H1 (cell line): ENCODE measurements around the gene NR2F1-AS1. TPM values are rescaled to one million over a fixed set of nuclear protein-coding genes. Genes with fewer than 3 reads are reported as not detected.
A peak's percentile ranks its signal among the peaks of the same experiment; 100 is the strongest.

Experiments used
- CTCF ChIA-PET: fragments of 300-600 bp; sonication (Branson Sonifier 250); formaldehyde crosslinking; loops from one replicate; lab custom pipeline; 2021; ENCODE audit not compliant: partially characterized antibody; lab: Charles Lee
- POLR2A ChIA-PET: fragments of 300-600 bp; sonication (Branson Sonifier 250); formaldehyde crosslinking; loops from one replicate; lab custom pipeline; 2021; ENCODE audit warnings: inconsistent platforms; ENCODE audit not compliant: partially characterized antibody; lab: Charles Lee
- DNase-seq, 2 experiments: peaks; one replicate each; pipeline versions ENCODE4 v3.0.0 to v3.0.0-alpha.2; 2010 to 2022; ENCODE audit warnings: low spot score in 2 of 2, low read depth in 1 of 2, mixed read lengths in 1 of 2
- FAIRE-seq: peaks from 2 replicates; lab custom pipeline; 2011; peaks lifted over from hg19 to GRCh38; lab: Jason Lieb, UNC
- H2AFZ ChIP-seq: 2 replicates; pipeline ENCODE4 v1.8.1; 2012; ENCODE audit warnings: low read length, inconsistent platforms
- H2AK5ac ChIP-seq: 2 replicates; pipeline ENCODE4 v1.6.1; 2013; ENCODE audit warnings: low read depth, low read length
- H2BK120ac ChIP-seq: replicated peaks from 2 replicates; pipeline ENCODE3; 2013; ENCODE audit warnings: low read depth, low read length, inconsistent platforms
- H2BK12ac ChIP-seq: 2 replicates; pipeline ENCODE4 v1.6.1; 2013; ENCODE audit warnings: low read depth, low read length
- H2BK15ac ChIP-seq: 2 replicates; pipeline ENCODE4 v1.6.1; 2013; ENCODE audit warnings: low read length
- H2BK20ac ChIP-seq: 2 replicates; pipeline ENCODE4 v1.6.1; 2013; ENCODE audit warnings: low read length
- H2BK5ac ChIP-seq: 2 replicates; pipeline ENCODE4 v1.6.1; 2013; ENCODE audit warnings: low read depth, low read length
- H3K14ac ChIP-seq: 2 replicates; pipeline ENCODE4 v1.6.1; 2013; ENCODE audit warnings: inconsistent platforms; ENCODE audit not compliant: insufficient read length
- H3K18ac ChIP-seq: 2 replicates; pipeline ENCODE4 v1.6.1; 2013; ENCODE audit warnings: low read length; ENCODE audit errors: extremely low read depth
- H3K23ac ChIP-seq: 2 replicates; pipeline ENCODE4 v1.6.1; 2013; ENCODE audit warnings: inconsistent platforms; ENCODE audit not compliant: insufficient read length
- H3K23me2 ChIP-seq: 2 replicates; pipeline ENCODE4 v1.6.1; 2013; ENCODE audit warnings: low read depth, low read length
- H3K27ac ChIP-seq: 2 replicates; pipeline ENCODE4 v1.6.1; 2011; ENCODE audit warnings: low read depth, low read length, inconsistent platforms
- H3K27me3 ChIP-seq, 4 experiments: replicated peaks in 1 of 4; 1 replicate in 1 of 4; 2 replicates in 3 of 4; pipeline versions ENCODE4 v1.6.1 to v1.8.1; 2011 to 2013; ENCODE audit warnings: low read length in 3 of 4, mild to moderate bottlenecking in 3 of 4, inconsistent platforms in 2 of 4, mixed read lengths in 2 of 4, moderate library complexity in 1 of 4; ENCODE audit not compliant: control insufficient read depth in 3 of 4, insufficient read depth in 3 of 4; ENCODE audit errors: extremely low read depth in 1 of 4
- H3K36me3 ChIP-seq, 4 experiments: 2 replicates each; pipeline versions ENCODE4 v1.6.1 to v1.8.1; 2011 to 2013; ENCODE audit warnings: mild to moderate bottlenecking in 4 of 4, low read length in 3 of 4, moderate library complexity in 2 of 4, control low read depth in 1 of 4, inconsistent platforms in 1 of 4; ENCODE audit not compliant: insufficient read depth in 4 of 4, control insufficient read depth in 2 of 4
- H3K4ac ChIP-seq: replicated peaks from 2 replicates; pipeline ENCODE3; 2013; ENCODE audit warnings: low read length, low read depth, mixed read lengths, inconsistent platforms; ENCODE audit not compliant: insufficient read length
- H3K4me1 ChIP-seq, 4 experiments: replicated peaks in 1 of 4; 1 replicate in 1 of 4; 2 replicates in 3 of 4; pipeline versions ENCODE4 v1.6.1 to v1.8.1; 2011 to 2013; ENCODE audit warnings: low read length in 3 of 4, inconsistent platforms in 2 of 4, mixed read lengths in 1 of 4; ENCODE audit not compliant: insufficient read depth in 4 of 4, control insufficient read depth in 3 of 4
- H3K4me2 ChIP-seq, 2 experiments: 2 replicates each; pipeline versions ENCODE4 v1.6.1 to v1.8.1; 2011 to 2013; ENCODE audit warnings: low read depth in 2 of 2, low read length in 2 of 2, control low read depth in 1 of 2, inconsistent platforms in 1 of 2, mild to moderate bottlenecking in 1 of 2; ENCODE audit not compliant: insufficient read depth in 1 of 2
- H3K4me3 ChIP-seq, 4 experiments: fragments of 200-600, 300-600 bp in 1 of 4; sonication (generic), shearing (Covaris generic), sonication (Bioruptor Twin) in 1 of 4; 2 replicates each; pipeline versions ENCODE4 v1.5.1 to v1.8.1; 2011 to 2016; ENCODE audit warnings: low read length in 4 of 4, low read depth in 3 of 4, control low read depth in 2 of 4, inconsistent platforms in 2 of 4, mild to moderate bottlenecking in 2 of 4, mixed read lengths in 1 of 4, moderate library complexity in 1 of 4; ENCODE audit not compliant: insufficient read depth in 2 of 4; ENCODE audit errors: extremely low read depth in 1 of 4
- H3K56ac ChIP-seq: replicated peaks from 2 replicates; pipeline ENCODE3; 2013; ENCODE audit warnings: low read depth, mild to moderate bottlenecking, mixed read lengths, low read length, inconsistent platforms; ENCODE audit not compliant: insufficient read length
- H3K79me1 ChIP-seq: 2 replicates; pipeline ENCODE4 v1.6.1; 2013; ENCODE audit warnings: low read depth, low read length, control low read depth
- H3K79me2 ChIP-seq, 2 experiments: 2 replicates each; pipeline versions ENCODE4 v1.6.1 to v1.8.1; 2012 to 2013; ENCODE audit warnings: low read length in 2 of 2, mild to moderate bottlenecking in 2 of 2, inconsistent platforms in 1 of 2; ENCODE audit not compliant: insufficient read depth in 2 of 2, control insufficient read depth in 1 of 2
- H3K9ac ChIP-seq, 4 experiments: replicated peaks in 1 of 4; 1 replicate in 1 of 4; 2 replicates in 3 of 4; pipeline versions ENCODE4 v1.6.1 to v1.8.1; 2011 to 2013; ENCODE audit warnings: low read depth in 3 of 4, low read length in 3 of 4, control low read depth in 2 of 4, mild to moderate bottlenecking in 2 of 4, moderate library complexity in 2 of 4, inconsistent platforms in 1 of 4; ENCODE audit errors: extremely low read depth in 1 of 4
- H3K9me3 ChIP-seq, 2 experiments: 2 replicates each; pipeline versions ENCODE4 v1.6.1 to v1.8.1; 2012 to 2013; ENCODE audit warnings: mild to moderate bottlenecking in 2 of 2, moderate library complexity in 2 of 2, control low read depth in 1 of 2, inconsistent platforms in 1 of 2, low read depth in 1 of 2, low read length in 1 of 2, mixed read lengths in 1 of 2; ENCODE audit not compliant: insufficient read depth in 2 of 2
- H4K20me1 ChIP-seq, 2 experiments: replicated peaks in 1 of 2; 2 replicates each; pipeline versions ENCODE3 to v1.8.1; 2011 to 2013; ENCODE audit warnings: inconsistent platforms in 2 of 2, low read length in 2 of 2, mild to moderate bottlenecking in 1 of 2; ENCODE audit not compliant: insufficient read depth in 2 of 2, control insufficient read depth in 1 of 2
- H4K5ac ChIP-seq: 2 replicates; pipeline ENCODE4 v1.6.1; 2013; ENCODE audit warnings: low read length, low read depth, mixed read lengths, inconsistent platforms; ENCODE audit not compliant: insufficient read length
- H4K8ac ChIP-seq: 2 replicates; pipeline ENCODE4 v1.8.0; 2013; ENCODE audit warnings: mild to moderate bottlenecking, moderate library complexity, low read length, inconsistent platforms; ENCODE audit not compliant: insufficient read depth; ENCODE audit errors: extremely low read depth
- H4K91ac ChIP-seq: replicated peaks from 2 replicates; pipeline ENCODE3; 2013; ENCODE audit warnings: low read length, mixed read lengths, inconsistent platforms; ENCODE audit not compliant: insufficient read length
- CBX8 ChIP-seq: fragments of 300-800, 300-1000 bp; sonication (generic); IDR thresholded peaks from 2 replicates; pipeline ENCODE4 v1.7.1; 2016; ENCODE audit warnings: low read depth, low read length, borderline replicate concordance
- CEBPB ChIP-seq: IDR thresholded peaks from 2 replicates; pipeline ENCODE4 v1.6.1; 2012; ENCODE audit warnings: low read depth, low read length
- CTBP2 ChIP-seq: IDR thresholded peaks from 2 replicates; pipeline ENCODE4 v1.7.0; 2011; ENCODE audit warnings: borderline replicate concordance, mild to moderate bottlenecking, moderate library complexity, mixed read lengths, low read length; ENCODE audit not compliant: insufficient read depth, insufficient read length
- CTCF ChIP-seq, 3 experiments: IDR thresholded peaks; 1 replicate in 2 of 3; 2 replicates in 1 of 3; pipeline versions ENCODE4 v1.5.1 to v1.6.1; 2011; ENCODE audit warnings: low read length in 3 of 3, mild to moderate bottlenecking in 3 of 3, inconsistent platforms in 2 of 3, low read depth in 1 of 3, moderate library complexity in 1 of 3; ENCODE audit not compliant: insufficient read depth in 1 of 3; ENCODE audit errors: control extremely low read depth in 1 of 3
- EGR1 ChIP-seq: IDR thresholded peaks from 2 replicates; pipeline ENCODE4 v1.6.1; 2011; ENCODE audit warnings: low read depth, low read length, borderline replicate concordance
- NANOG ChIP-seq: IDR thresholded peaks from 2 replicates; pipeline ENCODE4 v1.6.1; 2011; ENCODE audit warnings: low read length, low read depth, mild to moderate bottlenecking, inconsistent platforms; ENCODE audit not compliant: insufficient read depth, poor library complexity, severe bottlenecking
- RXRA ChIP-seq: IDR thresholded peaks from 2 replicates; pipeline ENCODE4 v1.6.1; 2011; ENCODE audit warnings: low read depth, mild to moderate bottlenecking, low read length, moderate library complexity; ENCODE audit not compliant: insufficient read depth
- SP2 ChIP-seq: IDR thresholded peaks from 2 replicates; pipeline ENCODE4 v1.6.1; 2012; ENCODE audit warnings: mild to moderate bottlenecking, low read length, inconsistent platforms
- TCF12 ChIP-seq: IDR thresholded peaks from 2 replicates; pipeline ENCODE4 v1.6.1; 2011; ENCODE audit warnings: low read depth, mild to moderate bottlenecking, low read length
- WGBS, 2 experiments: shearing (Covaris generic) in 1 of 2; methylation state at CpG; one replicate each; pipeline versions ENCODE4 v1.1.6 to v1.1.7; 2013 to 2015; ENCODE audit warnings: low lambda C conversion rate in 2 of 2, mixed read lengths in 2 of 2, inconsistent platforms in 1 of 2, low coverage in 1 of 2, missing lambda C conversion rate in 1 of 2; ENCODE audit not compliant: insufficient replicate concordance in 2 of 2, insufficient coverage in 1 of 2, insufficient read length in 1 of 2; ENCODE audit errors: extremely low coverage in 1 of 2, missing lambda C conversion rate in 1 of 2; 5-methylcytosine and 5-hydroxymethylcytosine counted together
- polyA plus RNA-seq, 7 experiments: library from polyadenylated mRNA; depleted of rRNA in 3 of 7; stranded (reverse) in 5 of 7; unstranded in 2 of 7; fragments of >200 nt in 5 of 7; fragments of 200-250 nt in 2 of 7; gene quantifications; 1 replicate in 5 of 7; 2 replicates in 1 of 7; 4 replicates in 1 of 7; pipeline versions ENCODE4 v1.2.1 to v1.2.3, GENCODE V29; 2011 to 2013; ENCODE audit warnings: missing spikeins in 2 of 7, mixed read lengths in 2 of 7
- total RNA-seq: library from RNA; stranded (reverse); fragmentation: NEBNext Ultra II Directional; extraction: Animal tissue kit (Norgen Biotek cat#: 25700); gene quantifications from 2 replicates; pipeline ENCODE4 v1.2.1, GENCODE V29; 2021

Gene NR2F1-AS1
- total and polyA plus RNA-seq, 2 of the 8 experiments (the other 6 are each of a cell fraction or from before 2014, with no cell fraction given): 1.6 to 5.6 TPM

- no peak overlapping the region for H3K9ac ChIP-seq
- peaks cover 77 to 97% (median 94%) of the 10 kb centered on the region in 4 experiments for H3K27me3 ChIP-seq
- H3K36me3 ChIP-seq: no peaks in the 10 kb centered on the region
- CTCF ChIA-PET: interaction anchor here (1.0 to 3.5 kb wide), 6 partner anchors 8 to 26 kb away, joined by 3 to 12 read pairs (median 8); partner anchors contain the start of genes NR2F1 and NR2F1-AS1
- H3K4me2 ChIP-seq: peak overlapping the region; percentile 77 to 86
- H4K91ac ChIP-seq: no peak overlapping the region
- H4K8ac ChIP-seq: no peak overlapping the region
- no peak overlapping the region for H3K23ac ChIP-seq
- H3K79me2 ChIP-seq: no peaks in the 10 kb centered on the region
- H3K14ac ChIP-seq: no peak overlapping the region
- peak overlapping the region; percentile 16 to 59 (median 31); a peak in 7 of 8 replicates for H3K4me3 ChIP-seq
- peaks cover 10 to 27% (median 17%) of the 10 kb centered on the region in 4 experiments for H3K4me1 ChIP-seq
- no peak overlapping the region for H2AK5ac ChIP-seq
- no peak overlapping the region for H4K5ac ChIP-seq
- peak overlapping the region; percentile 17; the same call in 1 of the 2 replicates for H2BK12ac ChIP-seq
- no peaks in the 10 kb centered on the region for H3K9me3 ChIP-seq
- no peaks in the 10 kb centered on the region for H3K79me1 ChIP-seq
- H3K23me2 ChIP-seq: peaks cover 7% of the 10 kb centered on the region; the same call in 1 of the 2 replicates
- no peak overlapping the region for H3K56ac ChIP-seq
- no peak overlapping the region for H3K27ac ChIP-seq
- peaks cover 8 to 20% of the 10 kb centered on the region in 2 experiments for H4K20me1 ChIP-seq
- H2AFZ ChIP-seq: no peak overlapping the region
- FAIRE-seq (no peak), DNase-seq (peak in 1 of 2 experiments; percentile 85)
- 2% methylated on average over 39 of the region's 45 CpGs; no CpG with 5 or more reads in 1 of the 2 experiments for whole genome bisulfite sequencing, 2 experiments
- 0 out of 2 replicates have a peak overlapping the region, but pooled peaks have one; percentile 9 for H3K18ac ChIP-seq
- no peak overlapping the region for H2BK5ac ChIP-seq
- H3K4ac ChIP-seq: no peak overlapping the region
- H2BK20ac ChIP-seq: no peak overlapping the region
- H2BK120ac ChIP-seq: no peak overlapping the region
- no peak overlapping the region for H2BK15ac ChIP-seq
- POLR2A ChIA-PET: interaction anchor here (0.8 kb wide), 1 partner anchor 28 kb away, joined by 3 read pairs; no protein-coding TSS in a partner anchor
- TF ChIP-seq RXRA (no peak), SP2 (no peak), NANOG (no peak), CBX8 (no peak), CTCF (IDR thresholded peaks at IDR 0.05; ENCODE audit: control extremely low read depth in 1 of 3, insufficient read depth in 1 of 3, low read depth in 1 of 3, low read length in 3 of 3) (no peak), EGR1 (0 out of 2 replicates have a peak, but pooled peaks have one; percentile 4), TCF12 (0 out of 2 replicates have a peak, but pooled peaks have one; percentile 13), CTBP2 (peak; percentile 99), CEBPB (no peak)
Measured at GRCh38 chr5:93572608-93573353, 8.2 kb downstream of the NR2F1-AS1 start.
